Naive thymus-derived CD4-positive, alpha-beta T cell (primary cell): ENCODE measurements around the gene IGFL4. TPM values are rescaled to one million over a fixed set of nuclear protein-coding genes. Genes with fewer than 3 reads are reported as not detected.

Source experiments
- ATAC-seq: fragments of 150-1000 bp; cut with Tn5 transposase; 2 replicates; pipeline ENCODE4 v1.10.0; 2021; ENCODE audit warnings: mild to moderate bottlenecking, moderate library complexity
- CTCF ChIA-PET: fragments of 350-600 bp; sonication (Branson Sonifier 250); formaldehyde crosslinking; loops from one replicate; lab custom pipeline; 2021; ENCODE audit warnings: antibody characterized with exemption; lab: Charles Lee
- POLR2A ChIA-PET: fragments of 350-600 bp; sonication (Branson Sonifier 250); formaldehyde crosslinking; loops from one replicate; lab custom pipeline; 2021; ENCODE audit warnings: antibody characterized with exemption, inconsistent platforms; lab: Charles Lee
- DNase-seq, 9 donors: peaks; one replicate each; pipeline versions ENCODE4 v3.0.0 to v3.0.0-alpha.2; 2020 to 2022; ENCODE audit warnings: mixed read lengths in 1 of 9
- H3K27ac ChIP-seq: one replicate; pipeline ENCODE4 v1.7.0; 2013; ENCODE audit warnings: mild to moderate bottlenecking, low read depth, low read length, moderate library complexity
- H3K27me3 ChIP-seq, 2 donors: one replicate each; pipeline ENCODE4 v1.7.0; 2013; ENCODE audit warnings: low read length in 2 of 2, mild to moderate bottlenecking in 2 of 2, moderate library complexity in 2 of 2; ENCODE audit not compliant: control insufficient read depth in 2 of 2, insufficient read depth in 2 of 2
- H3K36me3 ChIP-seq, 3 experiments: 1 replicate in 2 of 3; 2 replicates in 1 of 3; pipeline ENCODE4 v1.7.0; 2013; ENCODE audit warnings: low read length in 3 of 3, mild to moderate bottlenecking in 3 of 3, moderate library complexity in 1 of 3; ENCODE audit not compliant: insufficient read depth in 3 of 3, control insufficient read depth in 2 of 3
- H3K4me1 ChIP-seq, 2 donors: one replicate each; pipeline ENCODE4 v1.7.0; 2013; ENCODE audit warnings: low read length in 2 of 2, mild to moderate bottlenecking in 2 of 2, moderate library complexity in 1 of 2; ENCODE audit not compliant: control insufficient read depth in 2 of 2, insufficient read depth in 2 of 2
- H3K4me3 ChIP-seq: 2 replicates; pipeline ENCODE4 v1.7.0; 2013; ENCODE audit warnings: mild to moderate bottlenecking, low read length
- H3K9me3 ChIP-seq, 3 experiments: 1 replicate in 2 of 3; 2 replicates in 1 of 3; pipeline ENCODE4 v1.7.0; 2013; ENCODE audit warnings: low read length in 3 of 3; ENCODE audit not compliant: control insufficient read depth in 2 of 3
- H3K27ac Mint-ChIP-seq, 9 donors: one replicate each; pipeline ENCODE4 v1.8.0; 2020 to 2022; ENCODE audit warnings: mixed read lengths in 9 of 9, mild to moderate bottlenecking in 8 of 9, moderate library complexity in 5 of 9, inconsistent platforms in 2 of 9
- H3K27me3 Mint-ChIP-seq, 5 donors: one replicate each; pipeline ENCODE4 v1.8.0; 2021 to 2022; ENCODE audit warnings: mixed read lengths in 5 of 5, mild to moderate bottlenecking in 1 of 5
- H3K36me3 Mint-ChIP-seq, 5 donors: one replicate each; pipeline ENCODE4 v1.8.0; 2020 to 2022; ENCODE audit warnings: mixed read lengths in 5 of 5, mild to moderate bottlenecking in 3 of 5, inconsistent platforms in 1 of 5
- H3K4me1 Mint-ChIP-seq, 7 donors: one replicate each; pipeline ENCODE4 v1.8.0; 2020 to 2022; ENCODE audit warnings: mixed read lengths in 7 of 7, mild to moderate bottlenecking in 3 of 7, inconsistent platforms in 1 of 7
- H3K4me3 Mint-ChIP-seq, 10 donors: one replicate each; pipeline ENCODE4 v1.8.0; 2020 to 2022; ENCODE audit warnings: mild to moderate bottlenecking in 10 of 10, mixed read lengths in 10 of 10, moderate library complexity in 6 of 10, inconsistent platforms in 2 of 10
- H3K9me3 Mint-ChIP-seq, 11 donors: one replicate each; pipeline ENCODE4 v1.8.0; 2020 to 2022; ENCODE audit warnings: mixed read lengths in 11 of 11, mild to moderate bottlenecking in 4 of 11, inconsistent platforms in 1 of 11, moderate library complexity in 1 of 11
- intact Hi-C, 2 donors: fragments of 100-400 bp; cut with micrococcal nuclease; formaldehyde crosslinking; loops; one replicate each; pipeline ENCODE4 v1.15.1; 2023
- polyA plus RNA-seq, 2 donors: library from polyadenylated mRNA; unstranded; fragments of 300-500 nt; fragmentation: Illumina TruSeq; gene quantifications; one replicate each; pipeline ENCODE4 v1.2.3, GENCODE V29; 2021
- total RNA-seq, 6 experiments: library from RNA in 5 of 6; stranded (reverse) in 5 of 6; gene quantifications; 1 replicate in 5 of 6; 2 replicates in 1 of 6; pipeline ENCODE4 v1.2.3 and lab custom pipeline; 2021 to 2026

IGFL4 gene
- total and polyA plus RNA-seq, 7 experiments from 2014 or later = not detected

GRCh38 chr19:46025835-46026234 lies 15.0 kb downstream of the IGFL4 start:
- Histone ChIP-seq H3K4me3 (no peak overlapping the region), H3K4me1 (peaks cover 0 to 8% of the 10 kb centered on the region in 2 donors), H3K27ac (no peak overlapping the region), H3K9me3 (no peaks in the 10 kb centered on the region), H3K36me3 (no peaks in the 10 kb centered on the region), H3K27me3 (no peaks in the 10 kb centered on the region)
- Mint-ChIP-seq H3K27me3 (peaks cover 20 to 41% (median 30%) of the 10 kb centered on the region in 5 donors), H3K4me3 (peak overlapping the region in 3 of 10 donors; percentile 6 to 51 (median 39)), H3K27ac (no peak overlapping the region), H3K4me1 (peaks cover 16 to 25% (median 22%) of the 10 kb centered on the region in 7 donors), H3K9me3 (peaks cover 0 to 10% (median 3%) of the 10 kb centered on the region in 11 donors), H3K36me3 (peaks cover 0 to 5% (median 0%) of the 10 kb centered on the region in 5 donors)
- no peak for ATAC-seq
- DNase-seq = no peak
- ChIA-PET POLR2A (no interaction called here), CTCF (interaction anchor here (1.3 kb wide), 1 partner anchor 17 kb away, joined by 4 read pairs; no protein-coding TSS in a partner anchor)
- intact Hi-C loops = no loop called here

GRCh38 chr19:46023311-46023779 lies 17.5 kb downstream of the IGFL4 start:
- ChIA-PET CTCF (interaction anchor here (0.7 kb wide), 1 partner anchor 222 kb away, joined by 3 read pairs; no protein-coding TSS in a partner anchor), POLR2A (no interaction called here)
- Mint-ChIP-seq H3K27me3 (peaks cover 11 to 31% (median 25%) of the 10 kb centered on the region in 5 donors), H3K27ac (no peak overlapping the region), H3K4me3 (no peak overlapping the region), H3K4me1 (peaks cover 12 to 21% (median 18%) of the 10 kb centered on the region in 7 donors), H3K36me3 (peaks cover 0 to 5% (median 0%) of the 10 kb centered on the region in 5 donors), H3K9me3 (peaks cover 0 to 10% (median 3%) of the 10 kb centered on the region in 11 donors)
- Histone ChIP-seq H3K4me1 (peaks cover 0 to 8% of the 10 kb centered on the region in 2 donors), H3K9me3 (no peaks in the 10 kb centered on the region), H3K4me3 (no peak overlapping the region), H3K27ac (no peak overlapping the region), H3K36me3 (no peaks in the 10 kb centered on the region), H3K27me3 (no peaks in the 10 kb centered on the region)
- no peak for ATAC-seq
- DNase-seq = no peak
- intact Hi-C loops = no loop called here

GRCh38 chr19:46022431-46023310 lies 18.1 kb downstream of the IGFL4 start, which contains the start of gene PGLYRP1:
Gene PGLYRP1, minus strand, starts transcription at chr19:46023053. Its CDS starts 32 bp downstream, at chr19:46023021.
- H3K36me3 Mint-ChIP-seq = peaks cover 0 to 5% (median 0%) of the 10 kb centered on the region in 5 donors
- POLR2A ChIA-PET = interaction anchor here (1.1 kb wide), 1 partner anchor 28 kb away, joined by 3 read pairs; the partner anchor contains the start of gene CCDC61
- peaks cover 11 to 31% (median 25%) of the 10 kb centered on the region in 5 donors for H3K27me3 Mint-ChIP-seq
- H3K4me3 Mint-ChIP-seq = no peak within 1 kb of the TSS
- Histone ChIP-seq H3K36me3 (no peaks in the 10 kb centered on the region), H3K9me3 (no peaks in the 10 kb centered on the region), H3K4me3 (no peak within 1 kb of the TSS), H3K4me1 (peaks cover 0 to 8% of the 10 kb centered on the region in 2 donors), H3K27me3 (no peaks in the 10 kb centered on the region), H3K27ac (no peak within 1 kb of the TSS)
- no peak for ATAC-seq
- no peak for DNase-seq
- H3K9me3 Mint-ChIP-seq = peaks cover 0 to 10% (median 3%) of the 10 kb centered on the region in 11 donors
- peaks cover 12 to 21% (median 18%) of the 10 kb centered on the region in 7 donors for H3K4me1 Mint-ChIP-seq
- CTCF ChIA-PET = interaction anchor here (0.7 kb wide), 1 partner anchor 223 kb away, joined by 3 read pairs; no protein-coding TSS in a partner anchor
- no peak within 1 kb of the TSS for H3K27ac Mint-ChIP-seq
- intact Hi-C loops = no loop called here

- H3K4me3 ChIP-seq = no peak overlapping the region
- H3K9me3 ChIP-seq = no peaks in the 10 kb centered on the region
- CTCF ChIA-PET = no interaction called here
- H3K9me3 Mint-ChIP-seq = peaks cover 0 to 10% (median 3%) of the 10 kb centered on the region in 11 donors
- DNase-seq (no peak), ATAC-seq (no peak)
- H3K27ac Mint-ChIP-seq = no peak overlapping the region
- no peak overlapping the region for H3K4me3 Mint-ChIP-seq
- peaks cover 11 to 31% (median 25%) of the 10 kb centered on the region in 5 donors for H3K27me3 Mint-ChIP-seq
- no peak overlapping the region for H3K27ac ChIP-seq
- H3K4me1 ChIP-seq = peaks cover 0 to 8% of the 10 kb centered on the region in 2 donors
- no peaks in the 10 kb centered on the region for H3K36me3 ChIP-seq
- H3K36me3 Mint-ChIP-seq = peaks cover 0 to 5% (median 0%) of the 10 kb centered on the region in 5 donors
- no peaks in the 10 kb centered on the region for H3K27me3 ChIP-seq
- intact Hi-C loops = no loop called here
- H3K4me1 Mint-ChIP-seq = peaks cover 12 to 21% (median 17%) of the 10 kb centered on the region in 7 donors
- POLR2A ChIA-PET = interaction anchor here (1.1 kb wide), 1 partner anchor 27 kb away, joined by 3 read pairs; the partner anchor contains the start of gene CCDC61
Measured at GRCh38 chr19:46022061-46022430, 18.8 kb downstream of the IGFL4 start.

- peaks cover 0 to 9% (median 3%) of the 10 kb centered on the region in 11 donors for H3K9me3 Mint-ChIP-seq
- Histone ChIP-seq H3K4me3 (no peak overlapping the region), H3K9me3 (no peaks in the 10 kb centered on the region), H3K27me3 (no peaks in the 10 kb centered on the region), H3K4me1 (peaks cover 0 to 11% of the 10 kb centered on the region in 2 donors), H3K36me3 (no peaks in the 10 kb centered on the region), H3K27ac (no peak overlapping the region)
- no peak for ATAC-seq
- no peak overlapping the region for H3K27ac Mint-ChIP-seq
- no peak for DNase-seq
- H3K36me3 Mint-ChIP-seq = peaks cover 0 to 3% (median 0%) of the 10 kb centered on the region in 5 donors
- intact Hi-C loops = no loop called here
- H3K4me3 Mint-ChIP-seq = no peak overlapping the region
- POLR2A ChIA-PET = interaction anchor here (1.1 kb wide), 1 partner anchor 27 kb away, joined by 3 read pairs; the partner anchor contains the start of gene CCDC61
- H3K27me3 Mint-ChIP-seq = peaks cover 11 to 27% (median 22%) of the 10 kb centered on the region in 5 donors
- H3K4me1 Mint-ChIP-seq = peaks cover 12 to 21% (median 17%) of the 10 kb centered on the region in 7 donors
- CTCF ChIA-PET = interaction anchor here (1.3 kb wide), 1 partner anchor 10 kb away, joined by 3 read pairs; no protein-coding TSS in a partner anchor
Measured at GRCh38 chr19:46021531-46022041, 19.2 kb downstream of the IGFL4 start.

GRCh38 chr19:46020819-46021125 lies 20.0 kb downstream of the IGFL4 start:
- ATAC-seq (no peak), DNase-seq (no peak)
- Histone ChIP-seq H3K4me1 (peaks cover 0 to 4% of the 10 kb centered on the region in 2 donors), H3K27ac (no peak overlapping the region), H3K4me3 (no peak overlapping the region), H3K36me3 (no peaks in the 10 kb centered on the region), H3K9me3 (no peaks in the 10 kb centered on the region), H3K27me3 (no peaks in the 10 kb centered on the region)
- Mint-ChIP-seq H3K4me1 (peaks cover 9 to 18% (median 14%) of the 10 kb centered on the region in 7 donors), H3K9me3 (peaks cover 0 to 2% (median 0%) of the 10 kb centered on the region in 11 donors), H3K4me3 (no peak overlapping the region), H3K36me3 (peaks cover 0 to 2% (median 0%) of the 10 kb centered on the region in 5 donors), H3K27me3 (peaks cover 13 to 24% (median 15%) of the 10 kb centered on the region in 5 donors), H3K27ac (no peak overlapping the region)
- ChIA-PET POLR2A (interaction anchor here (0.7 kb wide), 1 partner anchor 903 kb away, joined by 4 read pairs; no protein-coding TSS in a partner anchor), CTCF (interaction anchor here (1.1 to 1.3 kb wide), 2 partner anchors 10 to 11 kb away, joined by 3 to 4 read pairs; no protein-coding TSS in a partner anchor)
- intact Hi-C loops = no loop called here
